C4-2B (cell line): ENCODE data around the gene FTH1.

Source experiments
- CTCF ChIP-seq: fragments of 450-650 bp; conservative IDR thresholded peaks from 2 replicates; pipeline ENCODE4 v1.5.1; 2017; ENCODE audit warnings: mild to moderate bottlenecking
- ZFX ChIP-seq: fragments of 450-650 bp; IDR thresholded peaks from 2 replicates; pipeline ENCODE4 v1.6.1; 2017

- TF ChIP-seq CTCF (no peak), ZFX (no peak)
Measured at GRCh38 chr11:61973476-61974162, 6.2 kb upstream of the FTH1 start.
